GM12878 (cell line): ENCODE measurements around the gene SYTL2.

Experiments
- BRCA1 ChIP-seq: IDR thresholded peaks from 2 replicates; pipeline ENCODE4 v1.6.1; 2011; ENCODE audit warnings: low read depth, low read length, improper control_type of control experiment
- CREM ChIP-seq: IDR thresholded peaks from 2 replicates; pipeline ENCODE4 v1.6.1; 2014; ENCODE audit warnings: antibody characterized with exemption, low read depth
- CTCF ChIP-seq, 3 experiments: IDR thresholded peaks in 2 of 3; conservative IDR thresholded peaks in 1 of 3; 2 replicates each; pipeline ENCODE4 v1.5.1; 2011; ENCODE audit warnings: low read depth in 3 of 3, low read length in 3 of 3, mild to moderate bottlenecking in 3 of 3, control low read depth in 2 of 3, moderate library complexity in 2 of 3, inconsistent platforms in 1 of 3, mixed read lengths in 1 of 3; ENCODE audit not compliant: control insufficient read depth in 2 of 3, insufficient read depth in 1 of 3; ENCODE audit errors: extremely low read depth in 1 of 3
- DPF2 ChIP-seq: fragments of 450-650 bp; IDR thresholded peaks from 2 replicates; pipeline ENCODE4 v1.6.1; 2017; ENCODE audit warnings: mild to moderate bottlenecking
- EZH2 ChIP-seq: IDR thresholded peaks from 2 replicates; pipeline ENCODE4 v1.6.1; 2012; ENCODE audit warnings: low read depth, mild to moderate bottlenecking, control low read depth, inconsistent platforms, low read length, borderline replicate concordance; ENCODE audit not compliant: control insufficient read depth
- FOXM1 ChIP-seq: IDR thresholded peaks from 2 replicates; pipeline ENCODE4 v1.6.1; 2012; ENCODE audit warnings: low read depth, mild to moderate bottlenecking, inconsistent platforms, low read length, moderate library complexity
- HDGF ChIP-seq: fragments of 450-650 bp; IDR thresholded peaks from 2 replicates; pipeline ENCODE4 v1.6.1; 2016; ENCODE audit warnings: antibody characterized with exemption
- IRF3 ChIP-seq: fragments of 450-650 bp; IDR thresholded peaks from 2 replicates; pipeline ENCODE4 v1.6.1; 2014; ENCODE audit warnings: mild to moderate bottlenecking
- POLR2AphosphoS5 ChIP-seq: IDR thresholded peaks from 2 replicates; pipeline ENCODE4 v1.6.1; 2011; ENCODE audit warnings: mild to moderate bottlenecking, low read length, inconsistent platforms
- SP1 ChIP-seq: IDR thresholded peaks from one replicate; pipeline ENCODE4 v1.6.1; 2011; ENCODE audit warnings: low read depth, low read length
- TF ChIP-seq, protein P1 (sequence below): IDR thresholded peaks from 2 replicates; pipeline ENCODE4 v1.6.1; 2011; ENCODE audit warnings: borderline replicate concordance, low read depth, mild to moderate bottlenecking, moderate library complexity, mixed read lengths, low read length; ENCODE audit not compliant: insufficient read depth; ENCODE audit errors: extremely low read length

GRCh38 chr11:85843929-85844328 is 33.0 kb upstream of the SYTL2 start:
- no peak for TF ChIP-seq SP1
- TF ChIP-seq CTCF (IDR thresholded peaks at IDR 0.05 in 2 of 3, conservative IDR thresholded peaks at IDR 0.05 in 1 of 3; ENCODE audit: control insufficient read depth in 2 of 3, extremely low read depth in 1 of 3, insufficient read depth in 1 of 3, low read depth in 3 of 3, low read length in 3 of 3) = no peak
- no peak for TF ChIP-seq HDGF
- TF ChIP-seq FOXM1 = no peak
- TF ChIP-seq, protein P1, sequence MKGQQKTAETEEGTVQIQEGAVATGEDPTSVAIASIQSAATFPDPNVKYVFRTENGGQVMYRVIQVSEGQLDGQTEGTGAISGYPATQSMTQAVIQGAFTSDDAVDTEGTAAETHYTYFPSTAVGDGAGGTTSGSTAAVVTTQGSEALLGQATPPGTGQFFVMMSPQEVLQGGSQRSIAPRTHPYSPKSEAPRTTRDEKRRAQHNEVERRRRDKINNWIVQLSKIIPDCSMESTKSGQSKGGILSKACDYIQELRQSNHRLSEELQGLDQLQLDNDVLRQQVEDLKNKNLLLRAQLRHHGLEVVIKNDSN = no peak
- TF ChIP-seq DPF2 = no peak
- TF ChIP-seq POLR2AphosphoS5 = no peak
- TF ChIP-seq EZH2 = no peak
- TF ChIP-seq BRCA1 = no peak
- TF ChIP-seq IRF3 = no peak
- no peak for TF ChIP-seq CREM
